Chondrocyte (in vitro differentiated cells): Measurements from ENCODE around the gene THADA. TPM values are rescaled to one million over a fixed set of nuclear protein-coding genes. Genes with fewer than 3 reads are reported as not detected.

Experiments used
- DNase-seq: peaks from one replicate; pipeline ENCODE4 v3.0.0; 2021; ENCODE audit warnings: mixed read lengths, low spot score
- H3K27ac Mint-ChIP-seq: one replicate; pipeline ENCODE4 v1.8.0; 2021; ENCODE audit warnings: mild to moderate bottlenecking, moderate library complexity, mixed read lengths; ENCODE audit not compliant: unreplicated experiment
- H3K27me3 Mint-ChIP-seq: 2 replicates; pipeline ENCODE4 v1.8.0; 2021; ENCODE audit warnings: low read depth, mixed read lengths
- H3K36me3 Mint-ChIP-seq: 2 replicates; pipeline ENCODE4 v1.8.0; 2021; ENCODE audit warnings: low read depth, mixed read lengths
- H3K4me1 Mint-ChIP-seq: 2 replicates; pipeline ENCODE4 v1.8.0; 2021; ENCODE audit warnings: low read depth, mild to moderate bottlenecking, mixed read lengths
- H3K4me3 Mint-ChIP-seq: one replicate; pipeline ENCODE4 v1.8.0; 2021; ENCODE audit warnings: mild to moderate bottlenecking, moderate library complexity, mixed read lengths; ENCODE audit not compliant: unreplicated experiment
- H3K9me3 Mint-ChIP-seq: 2 replicates; pipeline ENCODE4 v1.8.0; 2021; ENCODE audit warnings: low read depth, mixed read lengths
- CTCF ChIP-seq: fragments of 200-600 bp; sonication (generic); IDR thresholded peaks from 2 replicates; pipeline ENCODE4 v1.5.0; 2021; ENCODE audit warnings: antibody characterized with exemption, mild to moderate bottlenecking, moderate library complexity
- total RNA-seq: library from RNA; stranded (reverse); gene quantifications from 3 replicates; pipeline ENCODE4 v1.2.1, GENCODE V29; 2021

The THADA gene
- total RNA-seq, 1 donor from 2014 or later: 28.4 TPM

- Mint-ChIP-seq H3K4me1 (peaks cover 75% of the 10 kb centered on the region), H3K36me3 (peaks cover 2% of the 10 kb centered on the region), H3K4me3 (no peak overlapping the region), H3K9me3 (no peaks in the 10 kb centered on the region), H3K27me3 (no peaks in the 10 kb centered on the region), H3K27ac (peak overlapping the region; percentile 94)
- no peak for DNase-seq
- TF ChIP-seq CTCF: no peak
These were observed 325.4 kb downstream of the THADA start for GRCh38 chr2:43270461-43270860.

- no peak for DNase-seq
- Mint-ChIP-seq H3K4me1 (peaks cover 82% of the 10 kb centered on the region), H3K4me3 (peak overlapping the region; percentile 37), H3K27me3 (no peaks in the 10 kb centered on the region), H3K27ac (peak overlapping the region; percentile 94), H3K36me3 (peaks cover 2% of the 10 kb centered on the region), H3K9me3 (no peaks in the 10 kb centered on the region)
- TF ChIP-seq CTCF: no peak
These were observed 326.1 kb downstream of the THADA start for GRCh38 chr2:43269706-43270105.

GRCh38 chr2:43269074-43269572 lies 326.7 kb downstream of the THADA start:
- Mint-ChIP-seq H3K4me1 (peaks cover 81% of the 10 kb centered on the region), H3K27me3 (no peaks in the 10 kb centered on the region)

DNA sequence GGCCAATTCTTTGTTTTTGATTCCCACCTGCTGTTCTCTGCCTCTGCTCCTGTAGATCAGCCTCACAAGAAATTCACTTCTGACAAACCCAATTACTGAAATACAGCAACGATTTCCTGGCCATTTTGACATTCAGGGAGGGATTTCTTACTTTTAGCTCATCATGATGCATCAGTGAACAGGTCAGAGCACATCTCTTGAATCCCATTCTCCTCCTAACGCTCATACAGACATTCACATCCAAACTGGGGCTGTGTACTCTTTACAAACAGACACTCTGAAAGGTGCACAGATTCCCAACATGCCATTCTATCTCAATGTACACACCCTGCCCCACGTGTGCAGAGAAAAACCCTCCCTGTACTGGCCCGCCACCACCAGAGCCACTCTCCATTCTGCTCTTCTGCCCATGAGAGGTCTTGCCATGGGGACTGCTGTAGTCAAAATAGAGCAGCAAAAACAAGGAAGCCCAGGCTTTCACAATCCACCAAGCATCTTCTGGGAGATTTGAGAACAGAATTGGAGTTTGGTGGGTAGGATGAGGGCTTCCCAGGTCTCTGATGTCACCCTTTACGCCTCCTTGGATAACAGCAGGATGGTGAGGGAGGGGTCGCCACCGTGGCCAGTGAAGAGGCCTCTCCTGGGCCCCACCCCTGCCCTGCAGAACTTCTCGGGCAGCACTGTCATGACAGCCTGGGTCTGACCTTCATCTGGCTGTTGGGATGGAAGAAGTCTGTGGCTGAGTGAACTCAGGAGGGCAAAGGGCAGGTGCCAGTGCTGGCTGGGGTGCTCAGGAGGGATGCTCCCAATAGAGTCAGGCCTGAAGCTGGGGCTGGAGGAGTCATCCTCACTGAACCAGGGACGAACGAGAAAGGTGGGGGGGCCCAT lies 327.5 kb downstream of the THADA start:
- H3K27ac Mint-ChIP-seq: peak overlapping the region; percentile 94
- H3K9me3 Mint-ChIP-seq: no peaks in the 10 kb centered on the region
- peak overlapping the region; percentile 40 for H3K4me3 Mint-ChIP-seq
- peaks cover 2% of the 10 kb centered on the region for H3K36me3 Mint-ChIP-seq
- no peak for DNase-seq
- peaks cover 78% of the 10 kb centered on the region for H3K4me1 Mint-ChIP-seq
- no peak for TF ChIP-seq CTCF
- H3K27me3 Mint-ChIP-seq: no peaks in the 10 kb centered on the region

More at GRCh38 chr2:43269074-43269572, 326.7 kb downstream of the THADA start:
- peak; percentile 33 for TF ChIP-seq CTCF
- H3K27ac Mint-ChIP-seq: peak overlapping the region; percentile 94
- H3K36me3 Mint-ChIP-seq: peaks cover 2% of the 10 kb centered on the region
- DNase-seq: no peak
- no peaks in the 10 kb centered on the region for H3K9me3 Mint-ChIP-seq
- H3K4me3 Mint-ChIP-seq: peak overlapping the region; percentile 40

GRCh38 chr2:43267381-43267780 lies 328.5 kb downstream of the THADA start:
- no peak for TF ChIP-seq CTCF
- Mint-ChIP-seq H3K36me3 (peaks cover 5% of the 10 kb centered on the region), H3K4me1 (peaks cover 82% of the 10 kb centered on the region), H3K9me3 (no peaks in the 10 kb centered on the region), H3K27me3 (no peaks in the 10 kb centered on the region), H3K27ac (no peak overlapping the region), H3K4me3 (no peak overlapping the region)
- no peak for DNase-seq
